Neutrophil (primary cell): ENCODE data around the gene XPR1.

Source experiments
- H3K27ac ChIP-seq: fragments of 200-600 bp; sonication (generic); 2 replicates; pipeline ENCODE4 v1.5.1; 2016; ENCODE audit warnings: mild to moderate bottlenecking, moderate library complexity
- H3K27me3 ChIP-seq: fragments of 200-600 bp; sonication (generic); 2 replicates; pipeline ENCODE4 v1.6.0; 2016; ENCODE audit warnings: mild to moderate bottlenecking
- H3K36me3 ChIP-seq: fragments of 200-600 bp; sonication (generic); 2 replicates; pipeline ENCODE4 v1.5.1; 2017
- H3K4me1 ChIP-seq, 2 experiments: fragments of 200-600 bp in 1 of 2; sonication (generic) in 1 of 2; 1 replicate in 1 of 2; 2 replicates in 1 of 2; pipeline versions ENCODE4 v1.5.1 to v1.6.1; 2013 to 2016; ENCODE audit warnings: low read depth in 1 of 2, low read length in 1 of 2, mild to moderate bottlenecking in 1 of 2, moderate library complexity in 1 of 2; ENCODE audit not compliant: control insufficient read depth in 1 of 2, insufficient read depth in 1 of 2
- H3K4me3 ChIP-seq, 2 experiments: fragments of 200-600 bp in 1 of 2; sonication (generic) in 1 of 2; 1 replicate in 1 of 2; 2 replicates in 1 of 2; pipeline ENCODE4 v1.5.1; 2013 to 2016; ENCODE audit warnings: low read depth in 1 of 2, low read length in 1 of 2, mild to moderate bottlenecking in 1 of 2, moderate library complexity in 1 of 2
- H3K9me3 ChIP-seq: fragments of 200-600 bp; sonication (generic); 2 replicates; pipeline ENCODE4 v1.5.1; 2016
- TF ChIP-seq, protein P1 (sequence below): fragments of 200-600 bp; sonication (generic); IDR thresholded peaks from 2 replicates; pipeline ENCODE4 v1.5.1; 2016; ENCODE audit warnings: antibody characterized with exemption

XPR1 gene

DNA sequence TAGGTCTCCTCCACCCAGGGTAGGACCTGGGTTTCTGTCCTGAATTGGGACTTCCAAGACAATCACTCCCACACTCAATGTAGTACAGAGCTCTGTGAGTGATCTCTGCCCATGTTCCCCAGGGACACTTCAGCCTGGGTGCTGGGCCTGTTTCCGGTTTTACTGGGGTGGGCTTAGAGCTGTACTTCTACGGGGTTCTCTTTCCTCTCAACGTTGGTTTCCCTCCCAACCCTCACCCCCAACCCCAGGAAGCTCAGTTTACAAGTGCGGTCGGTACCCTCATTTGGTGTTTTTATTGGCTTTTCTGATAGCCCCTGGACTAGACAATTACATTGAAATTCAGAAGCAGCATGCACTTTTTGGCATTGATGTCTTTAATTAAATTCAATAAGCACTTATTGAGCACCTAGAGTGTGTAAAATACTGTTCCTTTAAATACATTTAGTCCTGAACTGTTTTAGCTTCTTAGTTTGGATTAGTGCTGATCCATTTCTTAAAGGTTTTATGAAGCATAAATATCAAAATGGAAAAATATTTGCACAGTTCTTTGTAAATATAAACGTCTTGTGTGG is 542 bp upstream of the XPR1 start:
- TF ChIP-seq, protein P1, sequence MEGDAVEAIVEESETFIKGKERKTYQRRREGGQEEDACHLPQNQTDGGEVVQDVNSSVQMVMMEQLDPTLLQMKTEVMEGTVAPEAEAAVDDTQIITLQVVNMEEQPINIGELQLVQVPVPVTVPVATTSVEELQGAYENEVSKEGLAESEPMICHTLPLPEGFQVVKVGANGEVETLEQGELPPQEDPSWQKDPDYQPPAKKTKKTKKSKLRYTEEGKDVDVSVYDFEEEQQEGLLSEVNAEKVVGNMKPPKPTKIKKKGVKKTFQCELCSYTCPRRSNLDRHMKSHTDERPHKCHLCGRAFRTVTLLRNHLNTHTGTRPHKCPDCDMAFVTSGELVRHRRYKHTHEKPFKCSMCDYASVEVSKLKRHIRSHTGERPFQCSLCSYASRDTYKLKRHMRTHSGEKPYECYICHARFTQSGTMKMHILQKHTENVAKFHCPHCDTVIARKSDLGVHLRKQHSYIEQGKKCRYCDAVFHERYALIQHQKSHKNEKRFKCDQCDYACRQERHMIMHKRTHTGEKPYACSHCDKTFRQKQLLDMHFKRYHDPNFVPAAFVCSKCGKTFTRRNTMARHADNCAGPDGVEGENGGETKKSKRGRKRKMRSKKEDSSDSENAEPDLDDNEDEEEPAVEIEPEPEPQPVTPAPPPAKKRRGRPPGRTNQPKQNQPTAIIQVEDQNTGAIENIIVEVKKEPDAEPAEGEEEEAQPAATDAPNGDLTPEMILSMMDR: no peak
- Histone ChIP-seq H3K4me1 (peaks cover 15 to 18% of the 10 kb centered on the region in 2 experiments), H3K4me3 (peak overlapping the region in 1 of 2 experiments; percentile 94), H3K9me3 (no peaks in the 10 kb centered on the region), H3K36me3 (no peaks in the 10 kb centered on the region), H3K27ac (peak overlapping the region; percentile 84), H3K27me3 (no peaks in the 10 kb centered on the region)

DNA sequence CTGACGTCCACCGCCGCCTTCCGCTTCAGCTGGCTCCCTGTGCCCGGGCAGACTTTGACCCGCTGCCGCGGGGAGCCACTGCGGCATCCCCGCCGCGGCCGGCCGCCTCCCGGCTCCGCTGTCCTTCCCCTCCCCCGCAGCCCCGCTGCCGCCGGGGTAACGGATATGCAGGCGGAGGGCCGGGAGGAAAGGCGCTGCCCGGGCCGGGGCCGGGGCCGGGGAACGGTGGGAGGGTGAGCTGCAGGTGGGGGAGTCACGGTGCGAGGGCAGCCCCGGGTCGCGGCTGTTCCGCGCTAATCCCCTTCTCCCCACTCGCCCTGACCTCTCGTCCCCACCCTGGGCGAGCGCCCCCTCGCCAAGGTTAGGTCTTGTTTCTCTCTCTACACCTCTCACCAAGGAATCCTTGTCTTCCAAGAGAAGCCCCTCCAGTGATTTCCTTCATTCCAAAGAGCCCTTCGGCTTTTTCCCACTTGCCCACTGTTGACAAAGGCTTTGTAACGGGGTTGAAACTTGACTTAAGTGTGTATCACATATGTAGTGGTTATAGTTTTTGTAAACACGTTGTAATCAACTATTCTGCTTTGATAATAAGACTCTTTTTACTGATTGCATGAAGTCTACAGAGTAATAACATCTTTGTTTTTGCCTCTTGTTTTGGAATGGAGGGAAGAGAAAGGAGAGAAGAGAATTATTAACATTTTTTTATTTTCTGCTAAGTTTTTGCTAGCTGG is 669 bp downstream of the XPR1 start:
- Histone ChIP-seq H3K4me1 (peaks cover 15 to 18% of the 10 kb centered on the region in 2 experiments), H3K9me3 (no peaks in the 10 kb centered on the region), H3K36me3 (no peaks in the 10 kb centered on the region), H3K27ac (peak overlapping the region; percentile 84), H3K4me3 (peak overlapping the region; percentile 92 to 94), H3K27me3 (no peaks in the 10 kb centered on the region)
- TF ChIP-seq, protein P1: no peak

DNA sequence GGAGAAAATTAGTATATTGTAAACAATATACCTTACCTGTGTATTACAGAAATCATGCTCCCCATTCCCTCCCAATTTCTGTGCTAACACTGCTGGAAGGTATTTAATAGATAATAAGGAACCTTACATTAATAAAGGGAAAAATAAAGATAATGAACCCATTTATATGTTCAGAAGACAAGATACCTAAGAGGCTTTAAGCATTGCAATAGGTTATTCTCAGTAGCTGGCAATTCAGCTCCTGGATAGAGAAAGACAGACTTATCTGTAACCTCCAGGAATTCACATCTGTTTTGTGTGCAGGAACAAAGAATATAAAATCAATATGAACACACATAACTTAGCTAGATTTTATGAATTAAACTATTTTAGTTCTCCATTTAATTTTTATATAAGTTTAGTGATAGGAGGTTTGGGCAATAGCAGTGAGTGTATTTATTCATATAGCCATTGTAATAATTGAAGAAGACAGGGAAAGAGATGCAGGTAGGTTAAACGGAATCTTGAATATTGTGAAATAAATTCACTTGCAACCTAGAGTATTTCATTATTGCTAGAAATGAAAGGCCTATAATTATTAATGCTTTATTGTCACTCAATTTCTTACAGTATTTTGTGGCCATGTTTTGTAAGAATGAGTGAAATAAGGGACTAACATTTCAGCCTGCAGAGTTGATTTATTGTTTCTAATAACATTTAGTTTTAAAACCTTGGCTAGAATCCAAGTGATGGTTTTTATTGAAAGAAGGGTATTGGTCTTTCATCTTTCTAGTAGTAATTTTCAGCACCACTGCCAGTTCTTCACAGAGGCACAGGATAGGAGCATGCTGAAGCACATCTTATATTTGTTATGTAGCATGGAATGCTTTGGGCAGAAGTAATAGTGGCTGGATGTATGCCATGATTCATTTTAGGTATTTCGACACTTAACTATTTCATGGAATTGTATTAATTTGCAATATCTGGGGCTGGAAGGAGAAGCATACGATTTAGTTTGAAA is 1.5 kb downstream of the XPR1 start:
- TF ChIP-seq, protein P1: no peak
- Histone ChIP-seq H3K9me3 (no peaks in the 10 kb centered on the region), H3K4me1 (peaks cover 15 to 18% of the 10 kb centered on the region in 2 experiments), H3K27me3 (no peaks in the 10 kb centered on the region), H3K27ac (no peak overlapping the region), H3K36me3 (no peaks in the 10 kb centered on the region), H3K4me3 (peak overlapping the region; percentile 92 to 94)

DNA sequence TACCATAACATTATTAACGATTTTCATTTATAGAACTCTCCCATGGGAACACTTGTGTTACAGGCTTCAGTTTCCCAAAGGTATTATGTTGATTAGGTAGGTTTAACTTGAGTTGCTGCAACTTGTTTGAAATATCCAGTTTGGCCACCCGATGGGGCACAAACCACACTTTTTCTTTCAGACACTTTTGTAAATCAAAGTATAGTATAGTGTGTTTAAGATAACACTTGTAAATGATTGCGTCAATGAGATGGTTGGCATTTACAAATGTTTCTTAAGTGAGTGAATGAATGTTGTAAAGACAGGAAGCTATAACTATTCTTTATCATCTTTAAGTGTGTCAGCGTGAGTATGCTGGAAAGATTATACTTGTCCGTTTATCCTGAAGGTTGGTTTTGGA is 4.3 kb downstream of the XPR1 start:
- H3K27me3 ChIP-seq: no peaks in the 10 kb centered on the region
- TF ChIP-seq, protein P1: no peak
- no peaks in the 10 kb centered on the region for H3K9me3 ChIP-seq
- H3K27ac ChIP-seq: no peak overlapping the region
- H3K4me1 ChIP-seq: peaks cover 15 to 18% of the 10 kb centered on the region in 2 experiments
- H3K36me3 ChIP-seq: no peaks in the 10 kb centered on the region
- H3K4me3 ChIP-seq: no peak overlapping the region

DNA sequence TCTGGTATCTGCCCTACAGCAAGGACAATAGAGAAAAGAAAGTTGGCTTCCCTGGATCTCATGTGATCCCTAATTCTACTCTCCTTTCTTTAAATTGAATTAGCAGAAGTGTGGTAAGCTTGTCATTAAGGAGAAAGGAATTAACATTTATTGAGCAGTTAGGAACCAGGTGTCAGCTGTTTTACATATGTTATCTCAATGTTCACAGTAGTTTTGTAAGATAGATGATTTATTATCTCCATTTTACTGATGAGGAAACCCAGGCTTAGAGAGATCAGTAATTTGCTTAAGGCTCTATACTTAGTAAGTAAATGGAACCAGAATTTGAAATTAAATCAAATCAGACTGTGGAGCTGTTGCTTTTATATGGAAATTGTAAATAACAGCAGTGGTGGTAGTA is 8.0 kb downstream of the XPR1 start:
- no peaks in the 10 kb centered on the region for H3K36me3 ChIP-seq
- H3K9me3 ChIP-seq: no peaks in the 10 kb centered on the region
- TF ChIP-seq, protein P1: no peak
- H3K4me1 ChIP-seq: no peaks in the 10 kb centered on the region
- no peak overlapping the region for H3K27ac ChIP-seq
- H3K4me3 ChIP-seq: no peak overlapping the region
- no peaks in the 10 kb centered on the region for H3K27me3 ChIP-seq
